Raji (cell line): Measurements from ENCODE around the gene ARPC5L.

Source experiments
- POLR2A ChIP-seq: IDR thresholded peaks from 2 replicates; pipeline ENCODE4 v1.6.1; 2011; ENCODE audit warnings: low read depth, low read length, control low read depth; ENCODE audit not compliant: insufficient read depth

ARPC5L gene

GRCh38 chr9:124897570-124898460, 35.9 kb downstream of the ARPC5L start:
- TF ChIP-seq POLR2A: no peak

- TF ChIP-seq POLR2A: no peak
Measured at GRCh38 chr9:124899845-124900244, 37.9 kb downstream of the ARPC5L start.

GRCh38 chr9:124906966-124907365, 45.0 kb downstream of the ARPC5L start:
- no peak for TF ChIP-seq POLR2A

- TF ChIP-seq POLR2A: no peak
Measured at GRCh38 chr9:124908098-124908497, 46.2 kb downstream of the ARPC5L start.

GRCh38 chr9:124911766-124912165, 49.8 kb downstream of the ARPC5L start:
- no peak for TF ChIP-seq POLR2A

GRCh38 chr9:124913378-124913777, 51.4 kb downstream of the ARPC5L start:
- no peak for TF ChIP-seq POLR2A

GRCh38 chr9:124914753-124915405, 52.9 kb downstream of the ARPC5L start:
- TF ChIP-seq POLR2A: no peak
